Trophoblast cell (in vitro differentiated cells and primary cell): Measurements from ENCODE around the gene BACE1-AS.

ENCODE experiments used
- DNase-seq, 2 donors: peaks; one replicate each; pipeline ENCODE4 v3.0.0-alpha.2; 2016
- H2AFZ ChIP-seq: 2 replicates; pipeline ENCODE4 v1.6.1; 2013; ENCODE audit warnings: low read length, moderate library complexity, mild to moderate bottlenecking; ENCODE audit not compliant: insufficient read depth, poor library complexity
- H2AK5ac ChIP-seq: 2 replicates; pipeline ENCODE4 v1.6.1; 2013; ENCODE audit warnings: mild to moderate bottlenecking, low read length
- H2BK120ac ChIP-seq: 2 replicates; pipeline ENCODE4 v1.6.1; 2013; ENCODE audit warnings: low read length, mild to moderate bottlenecking, moderate library complexity; ENCODE audit not compliant: insufficient read depth, poor library complexity
- H2BK12ac ChIP-seq: 2 replicates; pipeline ENCODE4 v1.6.1; 2013; ENCODE audit warnings: mild to moderate bottlenecking, low read length, moderate library complexity
- H2BK5ac ChIP-seq: 2 replicates; pipeline ENCODE4 v1.6.1; 2013; ENCODE audit warnings: low read length, low read depth, moderate library complexity, mild to moderate bottlenecking; ENCODE audit not compliant: poor library complexity
- H3K14ac ChIP-seq: 2 replicates; pipeline ENCODE4 v1.6.1; 2013; ENCODE audit warnings: mild to moderate bottlenecking, low read length
- H3K18ac ChIP-seq: 2 replicates; pipeline ENCODE4 v1.6.1; 2013; ENCODE audit warnings: mild to moderate bottlenecking, low read length
- H3K23ac ChIP-seq: 2 replicates; pipeline ENCODE4 v1.6.1; 2013; ENCODE audit warnings: low read length
- H3K27ac ChIP-seq: 2 replicates; pipeline ENCODE4 v1.5.1; 2013; ENCODE audit warnings: low read depth, mild to moderate bottlenecking, inconsistent platforms, low read length, moderate library complexity
- H3K27me3 ChIP-seq: 2 replicates; pipeline ENCODE4 v1.6.1; 2013; ENCODE audit warnings: inconsistent platforms, mild to moderate bottlenecking, low read length, moderate library complexity; ENCODE audit not compliant: insufficient read depth
- H3K36me3 ChIP-seq, 2 experiments: 1 replicate in 1 of 2; 2 replicates in 1 of 2; pipeline ENCODE4 v1.6.1; 2013; ENCODE audit warnings: low read length in 2 of 2, mild to moderate bottlenecking in 2 of 2, moderate library complexity in 1 of 2; ENCODE audit not compliant: insufficient read depth in 2 of 2, control insufficient read depth in 1 of 2
- H3K4ac ChIP-seq: 2 replicates; pipeline ENCODE4 v1.6.1; 2013; ENCODE audit warnings: low read depth, mild to moderate bottlenecking, low read length, moderate library complexity
- H3K4me1 ChIP-seq, 2 experiments: 1 replicate in 1 of 2; 2 replicates in 1 of 2; pipeline ENCODE4 v1.6.1; 2013; ENCODE audit warnings: low read length in 2 of 2, mild to moderate bottlenecking in 2 of 2, moderate library complexity in 1 of 2; ENCODE audit not compliant: insufficient read depth in 2 of 2, control insufficient read depth in 1 of 2
- H3K4me2 ChIP-seq: 2 replicates; pipeline ENCODE4 v1.6.1; 2013; ENCODE audit warnings: inconsistent platforms, mild to moderate bottlenecking, low read length, moderate library complexity
- H3K4me3 ChIP-seq: 2 replicates; pipeline ENCODE4 v1.5.1; 2013; ENCODE audit warnings: mild to moderate bottlenecking, low read depth, low read length, inconsistent platforms
- H3K79me1 ChIP-seq: one replicate; pipeline ENCODE4 v1.6.1; 2013; ENCODE audit warnings: low read length
- H3K79me2 ChIP-seq: 2 replicates; pipeline ENCODE4 v1.6.1; 2013; ENCODE audit warnings: low read length, mild to moderate bottlenecking; ENCODE audit not compliant: control insufficient read depth, insufficient read depth, poor library complexity
- H3K9ac ChIP-seq: 2 replicates; pipeline ENCODE4 v1.6.1; 2013; ENCODE audit warnings: mild to moderate bottlenecking, low read length
- H3K9me3 ChIP-seq: 2 replicates; pipeline ENCODE4 v1.6.1; 2013; ENCODE audit warnings: low read depth, mild to moderate bottlenecking, control low read depth, inconsistent platforms, low read length; ENCODE audit not compliant: insufficient read depth
- H4K12ac ChIP-seq: 2 replicates; pipeline ENCODE4 v1.6.1; 2013; ENCODE audit warnings: low read depth, mild to moderate bottlenecking, low read length, moderate library complexity
- H4K8ac ChIP-seq: 2 replicates; pipeline ENCODE4 v1.6.1; 2013; ENCODE audit warnings: low read depth, mild to moderate bottlenecking, low read length, moderate library complexity
- H4K91ac ChIP-seq: one replicate; pipeline ENCODE4 v1.6.1; 2013; ENCODE audit warnings: low read depth, mild to moderate bottlenecking, low read length, moderate library complexity
- WGBS: extraction: QIAGEN DNeasy Blood & Tissue Kit; methylation state at CpG from one replicate; pipeline ENCODE4 v1.1.7; 2013; ENCODE audit warnings: missing lambda C conversion rate; ENCODE audit not compliant: insufficient read length, insufficient coverage; ENCODE audit errors: extremely low coverage; 5-methylcytosine and 5-hydroxymethylcytosine counted together

The BACE1-AS gene

GRCh38 chr11:117255966-117256365, 35.2 kb upstream of the BACE1-AS start:
- H3K4ac ChIP-seq: no peak overlapping the region
- H3K79me2 ChIP-seq: no peaks in the 10 kb centered on the region
- DNase-seq: no peak
- WGBS: no CpG with 5 or more reads among the region's 3 CpGs
- H3K9me3 ChIP-seq: no peaks in the 10 kb centered on the region
- peaks cover 6 to 12% of the 10 kb centered on the region in 2 experiments for H3K36me3 ChIP-seq
- H3K27ac ChIP-seq: no peak overlapping the region
- no peak overlapping the region for H4K91ac ChIP-seq
- H3K79me1 ChIP-seq: no peaks in the 10 kb centered on the region
- H3K27me3 ChIP-seq: no peaks in the 10 kb centered on the region
- no peak overlapping the region for H2AFZ ChIP-seq
- no peak overlapping the region for H3K18ac ChIP-seq
- no peak overlapping the region for H3K9ac ChIP-seq
- no peak overlapping the region for H2BK12ac ChIP-seq
- no peaks in the 10 kb centered on the region for H3K4me1 ChIP-seq
- no peak overlapping the region for H2AK5ac ChIP-seq
- no peak overlapping the region for H3K4me3 ChIP-seq
- H2BK5ac ChIP-seq: no peak overlapping the region
- H4K8ac ChIP-seq: no peak overlapping the region
- no peak overlapping the region for H3K4me2 ChIP-seq
- no peak overlapping the region for H3K14ac ChIP-seq
- H2BK120ac ChIP-seq: no peak overlapping the region
- no peak overlapping the region for H4K12ac ChIP-seq
- no peak overlapping the region for H3K23ac ChIP-seq

GRCh38 chr11:117256573-117256972, 34.6 kb upstream of the BACE1-AS start:
- Histone ChIP-seq H2BK120ac (no peak overlapping the region), H4K8ac (no peak overlapping the region)

GRCh38 chr11:117258576-117258975, 32.6 kb upstream of the BACE1-AS start:
- WGBS: no CpG with 5 or more reads among the region's 2 CpGs
- H3K27me3 ChIP-seq: no peaks in the 10 kb centered on the region

More at GRCh38 chr11:117256573-117256972, 34.6 kb upstream of the BACE1-AS start:
- Histone ChIP-seq H3K14ac (no peak overlapping the region), H3K27me3 (no peaks in the 10 kb centered on the region), H3K23ac (no peak overlapping the region), H2AK5ac (no peak overlapping the region), H4K91ac (no peak overlapping the region), H2AFZ (no peak overlapping the region), H2BK5ac (peak overlapping the region; percentile 44), H3K4me1 (no peaks in the 10 kb centered on the region), H4K12ac (no peak overlapping the region), H3K18ac (no peak overlapping the region), H3K27ac (no peak overlapping the region), H3K9me3 (no peaks in the 10 kb centered on the region), H3K4me2 (no peak overlapping the region), H3K79me2 (no peaks in the 10 kb centered on the region), H3K9ac (no peak overlapping the region), H2BK12ac (no peak overlapping the region), H3K4me3 (no peak overlapping the region), H3K79me1 (no peaks in the 10 kb centered on the region), H3K4ac (no peak overlapping the region), H3K36me3 (peaks cover 6 to 12% of the 10 kb centered on the region in 2 experiments)
- WGBS: no CpG with 5 or more reads among the region's 2 CpGs
- DNase-seq: no peak

GRCh38 chr11:117259417-117259816, 31.7 kb upstream of the BACE1-AS start:
- H3K27ac ChIP-seq: no peak overlapping the region
- H2BK12ac ChIP-seq: no peak overlapping the region
- H2BK120ac ChIP-seq: no peak overlapping the region
- no peak overlapping the region for H2BK5ac ChIP-seq
- no peak overlapping the region for H4K8ac ChIP-seq
- H3K4me1 ChIP-seq: no peaks in the 10 kb centered on the region
- no peak for DNase-seq
- no peak overlapping the region for H4K91ac ChIP-seq
- H3K4me3 ChIP-seq: no peak overlapping the region
- peaks cover 5 to 11% of the 10 kb centered on the region in 2 experiments for H3K36me3 ChIP-seq
- no peak overlapping the region for H2AK5ac ChIP-seq
- no peak overlapping the region for H3K4me2 ChIP-seq
- no peak overlapping the region for H3K23ac ChIP-seq
- no peaks in the 10 kb centered on the region for H3K27me3 ChIP-seq
- H3K9me3 ChIP-seq: no peaks in the 10 kb centered on the region
- no CpG with 5 or more reads among the region's 1 CpG for WGBS
- H3K14ac ChIP-seq: no peak overlapping the region
- no peak overlapping the region for H3K9ac ChIP-seq
- H2AFZ ChIP-seq: no peak overlapping the region
- no peaks in the 10 kb centered on the region for H3K79me2 ChIP-seq
- no peak overlapping the region for H3K18ac ChIP-seq
- H3K4ac ChIP-seq: no peak overlapping the region
- no peaks in the 10 kb centered on the region for H3K79me1 ChIP-seq
- no peak overlapping the region for H4K12ac ChIP-seq

More at GRCh38 chr11:117258576-117258975, 32.6 kb upstream of the BACE1-AS start:
- H3K18ac ChIP-seq: no peak overlapping the region
- no peak overlapping the region for H2AK5ac ChIP-seq
- no peak overlapping the region for H4K91ac ChIP-seq
- no peak for DNase-seq
- H3K9me3 ChIP-seq: no peaks in the 10 kb centered on the region
- H3K36me3 ChIP-seq: peaks cover 8 to 13% of the 10 kb centered on the region in 2 experiments
- H2BK12ac ChIP-seq: no peak overlapping the region
- no peak overlapping the region for H3K23ac ChIP-seq
- H3K4me3 ChIP-seq: no peak overlapping the region
- H3K79me2 ChIP-seq: no peaks in the 10 kb centered on the region
- no peak overlapping the region for H4K12ac ChIP-seq
- H3K9ac ChIP-seq: no peak overlapping the region
- no peaks in the 10 kb centered on the region for H3K79me1 ChIP-seq
- H2AFZ ChIP-seq: no peak overlapping the region
- H3K4me2 ChIP-seq: no peak overlapping the region
- no peak overlapping the region for H3K14ac ChIP-seq
- H4K8ac ChIP-seq: no peak overlapping the region
- no peak overlapping the region for H2BK120ac ChIP-seq
- no peak overlapping the region for H3K4ac ChIP-seq
- no peak overlapping the region for H3K27ac ChIP-seq
- no peak overlapping the region for H2BK5ac ChIP-seq
- no peaks in the 10 kb centered on the region for H3K4me1 ChIP-seq
